A172 (cell line): ENCODE measurements around the gene PROM2. TPM values are rescaled to one million over a fixed set of nuclear protein-coding genes. Genes with fewer than 3 reads are reported as not detected.

Source experiments
- DNase-seq: peaks from one replicate; pipeline ENCODE4 v3.0.0-alpha.2; 2015; ENCODE audit warnings: low spot score
- total RNA-seq: library from RNA; depleted of rRNA; stranded (reverse); fragments of >200 nt; shearing (Covaris generic); gene quantifications from 2 replicates; pipeline ENCODE4 v1.2.3, GENCODE V29; 2014

Gene PROM2
- total RNA-seq, 1 experiment from 2014 or later, result 0.31 TPM

DNA sequence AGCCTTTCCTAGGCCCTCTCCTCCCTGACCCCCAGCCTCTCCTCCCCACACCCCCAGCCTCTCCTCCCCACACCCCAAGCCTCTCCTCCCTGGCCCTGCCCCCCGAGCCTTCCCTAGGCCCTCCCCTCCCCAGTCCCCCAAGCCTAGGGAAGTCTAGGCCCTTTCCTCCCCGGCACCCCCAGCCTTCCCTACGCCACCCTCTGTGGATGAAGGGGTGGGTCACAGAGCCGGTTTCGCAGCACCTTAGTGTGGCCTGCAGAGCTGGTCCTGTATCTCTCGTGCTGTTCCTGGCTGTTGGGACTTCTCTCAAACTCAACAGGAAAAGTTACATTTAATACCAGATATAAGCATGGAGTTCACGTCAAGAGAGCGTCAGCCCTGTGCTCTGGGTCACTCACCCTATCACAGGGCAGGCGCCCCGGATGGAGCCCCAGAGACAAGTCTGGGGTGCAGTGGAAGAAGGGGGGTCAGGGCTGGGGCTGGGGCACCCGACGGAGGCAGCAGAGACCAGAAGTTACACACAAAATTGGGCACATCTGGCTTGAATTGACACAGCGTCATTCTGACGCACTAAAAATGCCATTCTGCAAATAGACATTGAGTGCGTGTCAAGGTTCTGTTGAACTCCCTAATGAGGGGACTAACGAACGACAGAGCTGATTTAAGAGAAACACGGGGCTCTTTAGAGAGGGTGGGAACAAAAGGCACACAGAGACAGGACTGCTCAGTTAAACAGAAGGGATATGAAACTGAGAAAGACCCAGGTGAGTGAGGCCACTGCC lies 46.9 kb downstream of the PROM2 start:
- no peak for DNase-seq

DNA sequence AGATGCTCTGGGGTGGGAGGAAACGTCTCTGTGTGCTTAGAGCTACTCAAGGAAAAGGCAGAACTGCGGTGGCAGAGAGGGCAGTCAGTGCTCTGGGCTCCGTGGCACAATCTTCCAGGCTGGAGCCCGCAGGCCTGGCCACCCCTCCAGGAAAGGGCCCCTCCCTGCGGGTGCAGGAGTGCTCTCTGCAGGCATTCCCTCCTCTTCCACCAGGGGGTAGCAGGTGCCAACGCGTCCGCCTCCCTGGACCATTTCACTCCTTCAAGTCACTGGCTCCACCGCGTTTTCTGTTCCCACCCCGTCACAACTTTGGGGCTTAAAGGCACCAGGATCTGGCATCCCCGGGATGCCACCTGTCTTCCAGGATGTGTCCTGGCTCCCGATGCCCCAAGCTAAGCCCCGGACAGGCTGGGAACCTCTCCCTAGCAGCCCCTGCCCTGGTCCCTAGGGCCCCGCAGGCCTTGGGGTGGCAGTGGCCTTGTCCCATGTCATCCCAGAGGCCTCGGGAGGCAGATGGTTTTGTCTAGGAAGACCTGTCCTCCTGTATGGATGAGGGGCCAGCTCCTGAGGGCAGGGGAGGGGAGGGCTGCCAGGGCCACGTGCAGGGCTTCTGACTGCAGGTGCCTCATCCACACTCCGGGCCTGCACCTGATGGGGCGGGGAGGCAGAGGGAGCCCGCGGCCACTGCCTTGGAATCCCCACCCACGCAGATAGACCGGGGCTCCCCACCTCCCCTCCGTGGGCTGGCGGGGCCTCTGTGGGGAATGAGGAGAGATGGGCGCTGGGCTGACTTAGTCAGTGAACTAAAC lies 49.3 kb downstream of the PROM2 start:
- peak; percentile 48 for DNase-seq

DNA sequence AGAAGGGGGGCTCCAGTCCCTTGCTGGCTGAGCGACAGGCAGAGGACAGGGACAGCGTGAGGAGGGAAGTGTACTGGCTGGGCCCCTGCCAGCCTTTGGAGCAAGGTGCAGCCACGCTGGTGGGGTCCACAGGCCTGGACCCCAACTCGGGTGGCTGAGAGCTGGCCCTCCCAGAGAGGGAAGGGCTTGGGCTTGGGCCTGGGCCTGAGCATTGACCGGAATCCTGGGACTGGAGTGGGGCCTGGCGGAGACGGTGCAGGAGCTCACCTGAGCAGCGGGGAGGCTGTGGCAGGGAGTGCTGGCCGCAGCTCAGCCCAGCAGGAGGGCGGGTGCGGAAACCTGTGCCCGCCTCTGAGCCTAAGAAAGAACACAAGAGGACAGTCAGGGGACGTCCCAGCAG lies 50.8 kb downstream of the PROM2 start:
- DNase-seq, result no peak

DNA sequence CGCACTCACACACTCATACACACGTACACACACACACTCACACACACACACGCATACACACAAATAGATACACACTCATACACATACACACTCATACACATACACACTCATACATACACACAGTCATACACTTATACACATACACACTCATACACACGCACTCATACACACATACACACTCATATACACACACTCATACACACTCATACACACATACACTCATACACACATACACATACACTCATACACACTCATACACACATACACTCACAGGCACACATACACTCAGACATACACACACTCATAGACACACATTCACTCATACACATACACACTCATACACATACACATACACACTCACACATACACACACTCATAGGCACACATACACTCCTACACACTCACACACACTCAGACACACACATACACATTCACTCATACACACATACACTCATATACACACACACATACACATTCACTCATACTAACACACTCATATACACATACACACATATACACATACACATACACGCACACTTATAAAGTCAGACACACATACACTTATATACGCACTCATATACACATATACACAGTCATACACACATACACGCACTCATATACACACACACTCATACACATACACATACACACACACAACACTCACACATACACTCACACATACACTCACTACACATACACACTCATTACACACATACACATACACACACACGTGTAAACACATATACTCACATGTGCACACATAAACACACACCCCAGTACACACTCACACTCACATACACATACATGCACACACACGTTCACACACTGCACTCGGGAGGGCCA lies 51.6 kb downstream of the PROM2 start:
- DNase-seq, result no peak

- no peak for DNase-seq
Observed at GRCh38 chr2:95326433-95327140, 52.3 kb downstream of the PROM2 start.

GRCh38 chr2:95327861-95328260 lies 53.6 kb downstream of the PROM2 start:
- no peak for DNase-seq

- no peak for DNase-seq
Observed at GRCh38 chr2:95328358-95329125, 54.3 kb downstream of the PROM2 start.

GRCh38 chr2:95329401-95329800 lies 55.2 kb downstream of the PROM2 start:
- DNase-seq, result no peak

DNA sequence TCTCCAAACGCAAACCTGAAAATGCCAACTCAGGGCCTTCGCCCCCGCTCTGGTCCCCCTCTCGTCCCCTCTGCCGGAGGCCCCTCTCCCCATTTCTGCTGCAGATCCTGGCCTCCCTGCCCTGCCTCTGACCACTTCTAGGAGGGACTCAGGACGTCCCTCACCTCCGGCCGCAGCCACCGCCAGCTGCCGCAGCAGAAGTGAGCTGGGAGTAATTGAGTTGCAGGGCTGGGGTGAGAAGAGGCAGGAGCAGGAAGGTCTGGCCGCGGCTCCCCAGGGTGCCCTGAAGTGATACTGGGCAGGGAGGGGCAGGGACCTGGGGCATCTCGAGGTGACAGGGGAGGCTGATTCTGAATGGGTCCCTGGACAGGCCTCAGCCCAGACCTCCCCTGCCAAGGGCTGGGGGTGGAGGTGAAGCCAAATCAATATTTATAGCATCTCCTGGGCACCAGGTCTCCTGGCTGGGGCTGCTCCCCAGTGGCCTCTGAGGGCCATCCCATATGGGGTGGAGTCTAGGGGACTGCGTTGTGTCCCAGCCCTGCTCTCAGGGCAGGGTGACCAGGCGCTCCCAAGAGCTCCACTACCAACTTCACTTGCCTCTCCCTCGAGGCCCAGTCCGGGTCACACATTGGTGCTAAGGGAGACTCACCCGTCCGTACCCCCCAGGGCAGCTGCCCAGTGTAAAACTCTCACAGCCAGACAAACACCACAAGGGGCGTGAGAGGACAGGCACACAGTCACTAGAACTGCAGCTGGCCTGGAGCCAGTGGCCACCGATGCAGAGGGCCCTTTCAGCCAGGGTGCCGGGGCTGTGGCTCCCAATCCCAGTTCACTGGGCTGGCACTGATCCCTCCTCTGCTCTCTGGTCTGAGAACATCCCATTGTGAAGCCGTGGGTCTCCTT lies 55.9 kb downstream of the PROM2 start:
- no peak for DNase-seq

GRCh38 chr2:95330794-95331338 lies 56.6 kb downstream of the PROM2 start:
- DNase-seq, result no peak

- DNase-seq, result no peak
Observed at GRCh38 chr2:95331606-95332005, 57.4 kb downstream of the PROM2 start.

- no peak for DNase-seq
Observed at GRCh38 chr2:95332036-95332435, 57.8 kb downstream of the PROM2 start.

- DNase-seq, result no peak
Observed at GRCh38 chr2:95333056-95333455, 58.8 kb downstream of the PROM2 start.

GRCh38 chr2:95333888-95334338 lies 59.7 kb downstream of the PROM2 start:
- peak; percentile 94 for DNase-seq

GRCh38 chr2:95334916-95335641 lies 60.8 kb downstream of the PROM2 start:
- DNase-seq, result peak; percentile 28

DNA sequence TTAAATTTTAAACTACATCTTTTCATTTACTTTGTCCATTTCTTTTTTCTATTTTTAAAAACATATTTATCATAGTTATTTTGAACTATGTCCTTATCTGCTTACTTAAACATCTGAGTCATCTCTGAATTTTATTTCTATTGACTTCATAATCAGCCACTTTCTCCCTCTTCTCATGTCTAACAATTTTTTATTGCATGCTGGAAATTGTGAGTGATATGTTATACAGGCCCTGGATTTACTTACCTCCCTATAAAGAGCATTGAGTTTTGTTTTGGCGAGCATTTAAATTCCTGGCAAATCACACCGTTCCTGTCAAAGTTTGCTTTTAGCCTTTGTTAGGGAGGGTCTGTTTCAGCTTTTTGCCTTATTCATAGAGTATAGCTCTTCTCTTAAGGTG lies 62.2 kb downstream of the PROM2 start:
- DNase-seq, result no peak

- DNase-seq, result no peak
Observed at GRCh38 chr2:95337829-95338228, 63.6 kb downstream of the PROM2 start.
